ENCODE data around the gene TSPEAR.

GRCh38 chr21:44639331-44639655 lies 72.1 kb downstream of the TSPEAR start:
- TF ChIP-seq CTCF (IDR thresholded peaks at IDR 0.05; ENCODE audit: low read depth, low read length) (no peak), MAX (IDR thresholded peaks at IDR 0.05; ENCODE audit: low read depth, low read length) (no peak), MYC (IDR thresholded peaks at IDR 0.05; ENCODE audit: low read depth, low read length) (no peak), POLR2A (IDR thresholded peaks at IDR 0.05; ENCODE audit: extremely low read depth, insufficient read length) (no peak)

Measured in NB4 (cell line).